ENCODE data around the gene ABHD14A. TPM values are rescaled to one million over a fixed set of nuclear protein-coding genes. Genes with fewer than 3 reads are reported as not detected.

Gene ABHD14A
- total and polyA plus RNA-seq, 2 of the 13 experiments (the other 11 are each of a cell fraction or from before 2014, with no cell fraction given) = 29.5 to 46.9 TPM

GRCh38 chr3:51995346-51996163 lies 20.7 kb downstream of the ABHD14A start, which contains the start of gene RPL29 (continued):
- TF ChIP-seq NFAT5 (CRISPR knock-in tag; IDR thresholded peaks at IDR 0.05) (0 out of 2 replicates have a peak, but pooled peaks have one; percentile 45), ZFP36L1 (CRISPR knock-in tag; IDR thresholded peaks at IDR 0.05) (0 out of 2 replicates have a peak, but pooled peaks have one; percentile 44), ZBTB1 (CRISPR knock-in tag; IDR thresholded peaks at IDR 0.05; ENCODE audit: borderline replicate concordance) (no peak), MED1 (CRISPR knock-in tag; IDR thresholded peaks at IDR 0.05) (peak; percentile 80), RXRA (CRISPR knock-in tag; IDR thresholded peaks at IDR 0.05) (peak; percentile 60), ZBTB43 (CRISPR knock-in tag; conservative IDR thresholded peaks at IDR 0.05) (peak; percentile 42; the same call in 1 of the 2 replicates), SOX6 (IDR thresholded peaks at IDR 0.05) (no peak), SOX6 (CRISPR knock-in tag; IDR thresholded peaks at IDR 0.05) (peak; percentile 74), WIZ (CRISPR knock-in tag; IDR thresholded peaks at IDR 0.05) (peak; percentile 70; the same call in 1 of the 2 replicates), FOXA1 (IDR thresholded peaks at IDR 0.05) (no peak), FOXA1 (CRISPR knock-in tag; IDR thresholded peaks at IDR 0.05) (peak; percentile 40), MAF1 (CRISPR knock-in tag; IDR thresholded peaks at IDR 0.05; ENCODE audit: borderline replicate concordance) (peak; percentile 82; the same call in 1 of the 2 replicates), STAT6 (CRISPR knock-in tag; IDR thresholded peaks at IDR 0.05; ENCODE audit: borderline replicate concordance) (peak; percentile 61; the same call in 1 of the 2 replicates), TMF1 (CRISPR knock-in tag; IDR thresholded peaks at IDR 0.05; ENCODE audit: low read depth) (peak; percentile 65; the same call in 1 of the 2 replicates), ZBTB3 (CRISPR knock-in tag; IDR thresholded peaks at IDR 0.05; ENCODE audit: borderline replicate concordance, low read depth) (peak; percentile 27; the same call in 1 of the 2 replicates)
- TF ChIP-seq, protein P1, sequence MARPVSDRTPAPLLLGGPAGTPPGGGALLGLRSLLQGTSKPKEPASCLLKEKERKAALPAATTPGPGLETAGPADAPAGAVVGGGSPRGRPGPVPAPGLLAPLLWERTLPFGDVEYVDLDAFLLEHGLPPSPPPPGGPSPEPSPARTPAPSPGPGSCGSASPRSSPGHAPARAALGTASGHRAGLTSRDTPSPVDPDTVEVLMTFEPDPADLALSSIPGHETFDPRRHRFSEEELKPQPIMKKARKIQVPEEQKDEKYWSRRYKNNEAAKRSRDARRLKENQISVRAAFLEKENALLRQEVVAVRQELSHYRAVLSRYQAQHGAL (CRISPR knock-in tag; IDR thresholded peaks at IDR 0.05; ENCODE audit: not compliant biosample characterization) = peak; percentile 54
- TF ChIP-seq, protein P2, sequence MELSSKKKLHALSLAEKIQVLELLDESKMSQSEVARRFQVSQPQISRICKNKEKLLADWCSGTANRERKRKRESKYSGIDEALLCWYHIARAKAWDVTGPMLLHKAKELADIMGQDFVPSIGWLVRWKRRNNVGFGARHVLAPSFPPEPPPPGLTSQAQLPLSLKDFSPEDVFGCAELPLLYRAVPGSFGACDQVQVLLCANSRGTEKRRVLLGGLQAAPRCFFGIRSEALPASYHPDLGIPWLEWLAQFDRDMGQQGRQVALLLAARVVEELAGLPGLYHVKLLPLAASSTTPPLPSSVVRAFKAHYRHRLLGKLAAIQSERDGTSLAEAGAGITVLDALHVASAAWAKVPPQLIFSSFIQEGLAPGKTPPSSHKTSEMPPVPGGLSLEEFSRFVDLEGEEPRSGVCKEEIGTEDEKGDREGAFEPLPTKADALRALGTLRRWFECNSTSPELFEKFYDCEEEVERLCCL (CRISPR knock-in tag; IDR thresholded peaks at IDR 0.05; ENCODE audit: borderline replicate concordance) = no peak

All from HepG2 (cell line).